Pons (tissue), 1 donor: Measurements from ENCODE around the gene N4BP2.
"Not testable (repeated sequence)": the region's sequence is repeated elsewhere in the genome, so short reads cannot be mapped to it uniquely, and the experiment has no call there.

Source experiments
- DNase-seq: peaks from one replicate; pipeline ENCODE4 v3.0.0-alpha.2; 2016; ENCODE audit warnings: low spot score

The N4BP2 gene

GRCh38 chr4:40056716-40057585, at the start of gene N4BP2:
Gene N4BP2 (plus strand): TSS chr4:40056850. CDS start chr4:40097341, 40,491 bp downstream.
- peak; percentile 60 for DNase-seq

- no peak for DNase-seq
Observed at GRCh38 chr4:40016007-40016406, 40.6 kb upstream of the N4BP2 start.

- no peak for DNase-seq
Observed at GRCh38 chr4:40020221-40020620, 36.4 kb upstream of the N4BP2 start.

GRCh38 chr4:40021116-40021515, 35.5 kb upstream of the N4BP2 start:
- not testable (repeated sequence) for DNase-seq

GRCh38 chr4:40024049-40024448, 32.6 kb upstream of the N4BP2 start:
- DNase-seq: not testable (repeated sequence)

- no peak for DNase-seq
Observed at GRCh38 chr4:40032785-40033184, 23.9 kb upstream of the N4BP2 start.

- DNase-seq: no peak
Observed at GRCh38 chr4:40033613-40034012, 23.0 kb upstream of the N4BP2 start.

GRCh38 chr4:40038977-40039376, 17.7 kb upstream of the N4BP2 start:
- no peak for DNase-seq

GRCh38 chr4:40040908-40041307, 15.7 kb upstream of the N4BP2 start:
- no peak for DNase-seq

- no peak for DNase-seq
Observed at GRCh38 chr4:40043786-40044185, 12.9 kb upstream of the N4BP2 start.

- DNase-seq: no peak
Observed at GRCh38 chr4:40046311-40046980, 10.2 kb upstream of the N4BP2 start.

GRCh38 chr4:40053161-40053560, 3.5 kb upstream of the N4BP2 start:
- DNase-seq: no peak

GRCh38 chr4:40055511-40055862, 1.2 kb upstream of the N4BP2 start:
- DNase-seq: peak; percentile 68

GRCh38 chr4:40055863-40056715, 561 bp upstream of the N4BP2 start:
- DNase-seq: peak; percentile 20

- DNase-seq: peak; percentile 94
Observed at GRCh38 chr4:40057586-40058091, 989 bp downstream of the N4BP2 start.

- no peak for DNase-seq
Observed at GRCh38 chr4:40058121-40058520, 1.5 kb downstream of the N4BP2 start.

- DNase-seq: no peak
Observed at GRCh38 chr4:40058854-40059253, 2.2 kb downstream of the N4BP2 start.

- DNase-seq: no peak
Observed at GRCh38 chr4:40059362-40059761, 2.7 kb downstream of the N4BP2 start.

- no peak for DNase-seq
Observed at GRCh38 chr4:40065010-40065409, 8.4 kb downstream of the N4BP2 start.

- DNase-seq: no peak
Observed at GRCh38 chr4:40066651-40067050, 10.0 kb downstream of the N4BP2 start.

GRCh38 chr4:40070387-40070786, 13.7 kb downstream of the N4BP2 start:
- DNase-seq: no peak

- DNase-seq: no peak
Observed at GRCh38 chr4:40086421-40086820, 29.8 kb downstream of the N4BP2 start.
